CD14-positive monocyte (primary cell): ENCODE measurements around the gene KIF16B. TPM values are rescaled to one million over a fixed set of nuclear protein-coding genes. Genes with fewer than 3 reads are reported as not detected.

Experiments used
- DNase-seq, 3 donors: peaks; one replicate each; pipeline ENCODE4 v3.0.0-alpha.2; 2011 to 2022
- H2AFZ ChIP-seq: 2 replicates; pipeline ENCODE4 v1.6.0; 2012; ENCODE audit warnings: mild to moderate bottlenecking, low read depth, low read length, inconsistent platforms; ENCODE audit not compliant: insufficient read depth, poor library complexity, severe bottlenecking
- H3K27ac ChIP-seq, 2 donors: 1 replicate in 1 of 2; 2 replicates in 1 of 2; pipeline ENCODE4 v1.5.1; 2012 to 2013; ENCODE audit warnings: low read length in 2 of 2, control low read depth in 1 of 2, inconsistent platforms in 1 of 2, low read depth in 1 of 2, mild to moderate bottlenecking in 1 of 2
- H3K27me3 ChIP-seq, 2 donors: one replicate each; pipeline versions ENCODE4 v1.6.0 to v1.6.1; 2011 to 2013; ENCODE audit warnings: low read length in 2 of 2; ENCODE audit not compliant: control insufficient read depth in 2 of 2, insufficient read depth in 2 of 2
- H3K36me3 ChIP-seq, 2 donors: replicated peaks in 1 of 2; 1 replicate in 1 of 2; 2 replicates in 1 of 2; pipeline versions ENCODE4 v1.5.1 to v1.6.1; 2012 to 2013; ENCODE audit warnings: low read length in 2 of 2, control low read depth in 1 of 2, inconsistent platforms in 1 of 2, mild to moderate bottlenecking in 1 of 2; ENCODE audit not compliant: insufficient read depth in 2 of 2, control insufficient read depth in 1 of 2
- H3K4me1 ChIP-seq, 2 donors: 1 replicate in 1 of 2; 2 replicates in 1 of 2; pipeline versions ENCODE4 v1.5.1 to v1.6.1; 2012 to 2013; ENCODE audit warnings: low read length in 2 of 2, control low read depth in 1 of 2, inconsistent platforms in 1 of 2, mild to moderate bottlenecking in 1 of 2, moderate library complexity in 1 of 2; ENCODE audit not compliant: insufficient read depth in 2 of 2, control insufficient read depth in 1 of 2
- H3K4me2 ChIP-seq: replicated peaks from 2 replicates; pipeline ENCODE3; 2012; ENCODE audit warnings: low read length, moderate library complexity, mild to moderate bottlenecking; ENCODE audit not compliant: poor library complexity, severe bottlenecking; ENCODE audit errors: extremely low read depth
- H3K4me3 ChIP-seq, 3 experiments: fragments of 200-600 bp in 1 of 3; sonication (generic) in 1 of 3; replicated peaks in 1 of 3; 1 replicate in 2 of 3; 2 replicates in 1 of 3; pipeline ENCODE4 v1.5.1; 2011 to 2013; ENCODE audit warnings: low read length in 3 of 3, mild to moderate bottlenecking in 3 of 3, control low read depth in 2 of 3, low read depth in 2 of 3, inconsistent platforms in 1 of 3, moderate library complexity in 1 of 3
- H3K79me2 ChIP-seq: 2 replicates; pipeline ENCODE4 v1.6.0; 2012; ENCODE audit warnings: mild to moderate bottlenecking, control low read depth, inconsistent platforms, low read length, moderate library complexity; ENCODE audit not compliant: insufficient read depth
- H3K9ac ChIP-seq: 2 replicates; pipeline ENCODE4 v1.6.0; 2017; ENCODE audit warnings: low read length, mild to moderate bottlenecking; ENCODE audit not compliant: insufficient read depth, poor library complexity, severe bottlenecking
- H3K9me3 ChIP-seq, 2 donors: replicated peaks in 1 of 2; 1 replicate in 1 of 2; 2 replicates in 1 of 2; pipeline versions ENCODE4 v1.5.1 to v1.6.1; 2012 to 2013; ENCODE audit warnings: low read length in 2 of 2, control low read depth in 1 of 2; ENCODE audit not compliant: control insufficient read depth in 1 of 2, insufficient read depth in 1 of 2
- H4K20me1 ChIP-seq: 2 replicates; pipeline ENCODE4 v1.6.0; 2012; ENCODE audit warnings: mild to moderate bottlenecking, low read length, control low read depth, moderate library complexity; ENCODE audit not compliant: insufficient read depth
- H3K27ac Mint-ChIP-seq, 7 donors: one replicate each; pipeline ENCODE4 v1.8.0; 2020; ENCODE audit warnings: mild to moderate bottlenecking in 7 of 7, mixed read lengths in 7 of 7, moderate library complexity in 6 of 7, inconsistent platforms in 2 of 7
- H3K27me3 Mint-ChIP-seq, 3 donors: one replicate each; pipeline ENCODE4 v1.8.0; 2021 to 2022; ENCODE audit warnings: low read depth in 3 of 3, mild to moderate bottlenecking in 3 of 3, mixed read lengths in 3 of 3, moderate library complexity in 3 of 3, inconsistent platforms in 1 of 3
- H3K36me3 Mint-ChIP-seq, 2 donors: one replicate each; pipeline ENCODE4 v1.8.0; 2020; ENCODE audit warnings: mixed read lengths in 2 of 2, inconsistent platforms in 1 of 2, mild to moderate bottlenecking in 1 of 2
- H3K4me1 Mint-ChIP-seq: one replicate; pipeline ENCODE4 v1.8.0; 2020; ENCODE audit warnings: mild to moderate bottlenecking, mixed read lengths
- H3K4me3 Mint-ChIP-seq, 2 donors: one replicate each; pipeline ENCODE4 v1.8.0; 2020; ENCODE audit warnings: mild to moderate bottlenecking in 2 of 2, mixed read lengths in 2 of 2, moderate library complexity in 1 of 2
- H3K9me3 Mint-ChIP-seq, 7 donors: one replicate each; pipeline ENCODE4 v1.8.0; 2020 to 2022; ENCODE audit warnings: mixed read lengths in 7 of 7, mild to moderate bottlenecking in 6 of 7, moderate library complexity in 6 of 7, inconsistent platforms in 2 of 7
- WGBS: methylation state at CpG from one replicate; pipeline ENCODE4 v1.1.5; 2013; ENCODE audit warnings: missing lambda C conversion rate; ENCODE audit not compliant: insufficient coverage; 5-methylcytosine and 5-hydroxymethylcytosine counted together
- intact Hi-C, 2 donors: fragments of 100-400 bp; cut with micrococcal nuclease; formaldehyde crosslinking; loops; one replicate each; pipeline versions ENCODE4 v1.15.0 to v1.15.1; 2023
- polyA plus RNA-seq, 3 donors: library from polyadenylated mRNA; depleted of rRNA in 1 of 3; unstranded in 2 of 3; stranded (reverse) in 1 of 3; fragments of 300-500 nt in 2 of 3; fragments of >200 nt in 1 of 3; fragmentation: Illumina TruSeq in 2 of 3; gene quantifications; 1 replicate in 2 of 3; 2 replicates in 1 of 3; pipeline ENCODE4 v1.2.3, GENCODE V29; 2012 to 2021
- TF ChIP-seq, protein P1 (sequence below): fragments of 200-600 bp; IDR thresholded peaks from one replicate; pipeline ENCODE4 v1.8.0; 2022; ENCODE audit warnings: antibody characterized with exemption, mild to moderate bottlenecking

The KIF16B gene
- polyA plus RNA-seq, 3 donors, result 0.89 to 2.9 (median 2.8) TPM

GRCh38 chr20:16244892-16245291 lies 328.4 kb downstream of the KIF16B start:
- WGBS, result no CpG with 5 or more reads among the region's 5 CpGs
- Histone ChIP-seq H3K27me3 (no peaks in the 10 kb centered on the region), H2AFZ (no peak overlapping the region), H3K4me3 (no peak overlapping the region), H3K9ac (no peak overlapping the region), H3K4me2 (no peak overlapping the region), H3K36me3 (no peaks in the 10 kb centered on the region), H3K9me3 (peaks cover 0 to 6% of the 10 kb centered on the region in 2 donors), H3K4me1 (no peaks in the 10 kb centered on the region), H3K27ac (no peak overlapping the region), H3K79me2 (no peaks in the 10 kb centered on the region), H4K20me1 (no peaks in the 10 kb centered on the region)
- Mint-ChIP-seq H3K27me3 (peaks cover 0 to 2% (median 1%) of the 10 kb centered on the region in 3 donors), H3K9me3 (peaks cover 0 to 11% (median 3%) of the 10 kb centered on the region in 7 donors), H3K27ac (no peak overlapping the region), H3K4me3 (no peak overlapping the region), H3K36me3 (no peaks in the 10 kb centered on the region), H3K4me1 (no peaks in the 10 kb centered on the region)
- TF ChIP-seq, protein P1, sequence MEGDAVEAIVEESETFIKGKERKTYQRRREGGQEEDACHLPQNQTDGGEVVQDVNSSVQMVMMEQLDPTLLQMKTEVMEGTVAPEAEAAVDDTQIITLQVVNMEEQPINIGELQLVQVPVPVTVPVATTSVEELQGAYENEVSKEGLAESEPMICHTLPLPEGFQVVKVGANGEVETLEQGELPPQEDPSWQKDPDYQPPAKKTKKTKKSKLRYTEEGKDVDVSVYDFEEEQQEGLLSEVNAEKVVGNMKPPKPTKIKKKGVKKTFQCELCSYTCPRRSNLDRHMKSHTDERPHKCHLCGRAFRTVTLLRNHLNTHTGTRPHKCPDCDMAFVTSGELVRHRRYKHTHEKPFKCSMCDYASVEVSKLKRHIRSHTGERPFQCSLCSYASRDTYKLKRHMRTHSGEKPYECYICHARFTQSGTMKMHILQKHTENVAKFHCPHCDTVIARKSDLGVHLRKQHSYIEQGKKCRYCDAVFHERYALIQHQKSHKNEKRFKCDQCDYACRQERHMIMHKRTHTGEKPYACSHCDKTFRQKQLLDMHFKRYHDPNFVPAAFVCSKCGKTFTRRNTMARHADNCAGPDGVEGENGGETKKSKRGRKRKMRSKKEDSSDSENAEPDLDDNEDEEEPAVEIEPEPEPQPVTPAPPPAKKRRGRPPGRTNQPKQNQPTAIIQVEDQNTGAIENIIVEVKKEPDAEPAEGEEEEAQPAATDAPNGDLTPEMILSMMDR, result no peak
- no peak for DNase-seq
- intact Hi-C loops, result no loop called here

- H3K27me3 ChIP-seq, result no peaks in the 10 kb centered on the region
- H3K36me3 Mint-ChIP-seq, result no peaks in the 10 kb centered on the region
- no peaks in the 10 kb centered on the region for H3K4me1 Mint-ChIP-seq
- DNase-seq, result no peak
- no peak overlapping the region for H3K27ac Mint-ChIP-seq
- H3K4me2 ChIP-seq, result no peak overlapping the region
- no peak overlapping the region for H3K4me3 ChIP-seq
- H3K4me1 ChIP-seq, result no peaks in the 10 kb centered on the region
- no peaks in the 10 kb centered on the region for H3K79me2 ChIP-seq
- H3K9me3 Mint-ChIP-seq, result peaks cover 2 to 16% (median 10%) of the 10 kb centered on the region in 7 donors
- H3K4me3 Mint-ChIP-seq, result no peak overlapping the region
- no peak overlapping the region for H3K27ac ChIP-seq
- H2AFZ ChIP-seq, result no peak overlapping the region
- intact Hi-C loops, result no loop called here
- WGBS, result 89% methylated on average over 4 of the region's 4 CpGs
- H4K20me1 ChIP-seq, result no peaks in the 10 kb centered on the region
- no peak overlapping the region for H3K9ac ChIP-seq
- H3K9me3 ChIP-seq, result peaks cover 0 to 16% of the 10 kb centered on the region in 2 donors
- no peaks in the 10 kb centered on the region for H3K36me3 ChIP-seq
- TF ChIP-seq, protein P1, result no peak
- peaks cover 0 to 2% (median 1%) of the 10 kb centered on the region in 3 donors for H3K27me3 Mint-ChIP-seq
Observed at GRCh38 chr20:16243470-16243869, 329.8 kb downstream of the KIF16B start.
